ENCODE results near the gene MMUT. TPM values are rescaled to one million over a fixed set of nuclear protein-coding genes. Genes with fewer than 3 reads are reported as not detected.
A peak's percentile ranks its signal among the peaks of the same experiment; 100 is the strongest.

Gene MMUT
- total RNA-seq, 1 experiment from 2014 or later, result 17.5 TPM

DNA sequence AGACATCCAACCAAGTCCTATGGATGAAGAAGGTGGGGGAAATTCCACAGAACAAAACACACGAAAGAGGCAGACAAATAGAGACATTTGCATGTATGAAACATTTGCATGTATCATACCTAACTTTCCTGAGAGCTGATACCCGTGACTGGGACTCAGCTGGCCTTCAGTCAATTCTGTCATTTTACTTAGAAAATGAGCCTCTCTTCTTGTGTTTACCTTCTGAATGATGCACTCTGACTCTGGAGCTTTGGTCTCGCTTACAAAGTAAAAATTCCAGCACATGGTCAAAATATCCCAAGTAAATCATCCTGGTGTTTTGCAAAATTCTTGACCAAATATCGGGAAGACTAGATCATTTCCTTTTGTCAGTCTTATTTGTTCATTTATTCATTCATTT lies 46.9 kb downstream of the MMUT start:
- no TSS peak for BruUV-seq (replicated peaks)
- intact Hi-C loops (cut with micrococcal nuclease; ENCODE audit: unreplicated experiment), result loop anchor here (10.0 kb wide), 1 partner anchor 591 kb away; no protein-coding TSS in a partner anchor
- no peaks in the 10 kb centered on the region for H3K9me2 ChIP-seq (ENCODE audit: insufficient read depth)
- no peak overlapping the region for H2AFZ ChIP-seq
- no peak overlapping the region for H3K4me3 ChIP-seq
- H3K4me1 ChIP-seq (replicated peaks; ENCODE audit: insufficient read depth), result no peaks in the 10 kb centered on the region
- ChIA-PET CTCF (no interaction called here), POLR2A (ENCODE audit: unreplicated experiment) (no interaction called here)
- H3K4me2 ChIP-seq, result no peak overlapping the region
- H3K79me2 ChIP-seq (ENCODE audit: low read depth), result no peaks in the 10 kb centered on the region
- no peaks in the 10 kb centered on the region for H3F3A ChIP-seq (ENCODE audit: insufficient read depth, low read depth)
- no peak overlapping the region for H3K27ac ChIP-seq
- H3K27me3 ChIP-seq (ENCODE audit: insufficient read depth, low read depth), result no peaks in the 10 kb centered on the region
- H4K20me1 ChIP-seq (ENCODE audit: insufficient read depth), result no peaks in the 10 kb centered on the region
- no peaks in the 10 kb centered on the region for H3K36me3 ChIP-seq (ENCODE audit: low read depth)
- no peak for DNase-seq
- H3K9me3 ChIP-seq (ENCODE audit: insufficient read depth, low read depth), result no peaks in the 10 kb centered on the region; the same call in 1 of the 2 replicates
- TF ChIP-seq EZH2 (IDR thresholded peaks at IDR 0.05; ENCODE audit: low read depth), result no peak
- TF ChIP-seq, protein P1, sequence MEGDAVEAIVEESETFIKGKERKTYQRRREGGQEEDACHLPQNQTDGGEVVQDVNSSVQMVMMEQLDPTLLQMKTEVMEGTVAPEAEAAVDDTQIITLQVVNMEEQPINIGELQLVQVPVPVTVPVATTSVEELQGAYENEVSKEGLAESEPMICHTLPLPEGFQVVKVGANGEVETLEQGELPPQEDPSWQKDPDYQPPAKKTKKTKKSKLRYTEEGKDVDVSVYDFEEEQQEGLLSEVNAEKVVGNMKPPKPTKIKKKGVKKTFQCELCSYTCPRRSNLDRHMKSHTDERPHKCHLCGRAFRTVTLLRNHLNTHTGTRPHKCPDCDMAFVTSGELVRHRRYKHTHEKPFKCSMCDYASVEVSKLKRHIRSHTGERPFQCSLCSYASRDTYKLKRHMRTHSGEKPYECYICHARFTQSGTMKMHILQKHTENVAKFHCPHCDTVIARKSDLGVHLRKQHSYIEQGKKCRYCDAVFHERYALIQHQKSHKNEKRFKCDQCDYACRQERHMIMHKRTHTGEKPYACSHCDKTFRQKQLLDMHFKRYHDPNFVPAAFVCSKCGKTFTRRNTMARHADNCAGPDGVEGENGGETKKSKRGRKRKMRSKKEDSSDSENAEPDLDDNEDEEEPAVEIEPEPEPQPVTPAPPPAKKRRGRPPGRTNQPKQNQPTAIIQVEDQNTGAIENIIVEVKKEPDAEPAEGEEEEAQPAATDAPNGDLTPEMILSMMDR (conservative IDR thresholded peaks at IDR 0.05), result no peak

DNA sequence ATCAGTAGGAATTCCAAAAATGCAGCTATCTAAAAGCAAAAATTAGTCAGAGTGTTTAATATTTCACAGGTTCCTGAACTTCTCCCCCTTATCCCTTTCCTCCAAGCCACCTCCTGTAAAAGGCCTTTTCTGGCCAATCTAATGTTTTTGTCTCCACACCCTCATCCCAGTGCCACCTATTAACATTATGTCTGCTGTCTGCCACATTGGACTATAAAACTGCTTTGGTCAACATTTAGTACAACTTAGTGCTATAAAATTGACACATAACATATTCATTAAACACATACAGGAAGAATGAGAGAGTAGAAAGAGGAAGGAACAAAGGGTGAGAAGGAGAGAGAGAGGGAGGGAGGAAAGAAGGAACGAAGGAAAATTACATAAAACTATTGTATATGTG lies 47.7 kb downstream of the MMUT start:
- CTCF ChIA-PET, result no interaction called here

GRCh38 chr6:49410564-49410963 lies 52.5 kb downstream of the MMUT start:
- BruUV-seq (replicated peaks), result no TSS peak
- DNase-seq, result no peak
- no peaks in the 10 kb centered on the region for H3F3A ChIP-seq (ENCODE audit: insufficient read depth, low read depth)
- TF ChIP-seq, protein P1 (conservative IDR thresholded peaks at IDR 0.05), result no peak
- TF ChIP-seq EZH2 (IDR thresholded peaks at IDR 0.05; ENCODE audit: low read depth), result no peak
- no peaks in the 10 kb centered on the region for H3K79me2 ChIP-seq (ENCODE audit: low read depth)
- POLR2A ChIA-PET (ENCODE audit: unreplicated experiment), result no interaction called here
- H3K27ac ChIP-seq, result no peak overlapping the region
- H3K4me3 ChIP-seq, result no peak overlapping the region
- H3K4me2 ChIP-seq, result no peak overlapping the region
- no peaks in the 10 kb centered on the region for H3K27me3 ChIP-seq (ENCODE audit: insufficient read depth, low read depth)
- H2AFZ ChIP-seq, result peak overlapping the region; percentile 11; the same call in 1 of the 2 replicates
- H3K9me3 ChIP-seq (ENCODE audit: insufficient read depth, low read depth), result no peaks in the 10 kb centered on the region; the same call in 1 of the 2 replicates
- H3K4me1 ChIP-seq (replicated peaks; ENCODE audit: insufficient read depth), result peaks cover 5% of the 10 kb centered on the region; the same call in 1 of the 2 replicates
- H4K20me1 ChIP-seq (ENCODE audit: insufficient read depth), result no peaks in the 10 kb centered on the region
- H3K9me2 ChIP-seq (ENCODE audit: insufficient read depth), result no peaks in the 10 kb centered on the region
- H3K36me3 ChIP-seq (ENCODE audit: low read depth), result no peaks in the 10 kb centered on the region
- CTCF ChIA-PET, result interaction anchor here (0.5 to 1.7 kb wide), 3 partner anchors 213 to 1749 kb away, joined by 3 to 7 read pairs (median 3); no protein-coding TSS in a partner anchor
- intact Hi-C loops (cut with micrococcal nuclease; ENCODE audit: unreplicated experiment), result loop anchor here (5.0 to 10.0 kb wide), 3 partner anchors 586 to 1323 kb away; no protein-coding TSS in a partner anchor

More for the DNA sequence above, 47.7 kb downstream of the MMUT start:
- DNase-seq, result no peak
- H3K4me2 ChIP-seq, result no peak overlapping the region
- H3K27me3 ChIP-seq (ENCODE audit: insufficient read depth, low read depth), result no peaks in the 10 kb centered on the region
- TF ChIP-seq EZH2 (IDR thresholded peaks at IDR 0.05; ENCODE audit: low read depth), result no peak
- TF ChIP-seq, protein P1 (conservative IDR thresholded peaks at IDR 0.05), result no peak
- H3K79me2 ChIP-seq (ENCODE audit: low read depth), result no peaks in the 10 kb centered on the region
- no peak overlapping the region for H3K27ac ChIP-seq
- H3F3A ChIP-seq (ENCODE audit: insufficient read depth, low read depth), result no peaks in the 10 kb centered on the region
- BruUV-seq (replicated peaks), result no TSS peak
- no peaks in the 10 kb centered on the region for H3K9me2 ChIP-seq (ENCODE audit: insufficient read depth)
- intact Hi-C loops (cut with micrococcal nuclease; ENCODE audit: unreplicated experiment), result loop anchor here (10.0 kb wide), 1 partner anchor 591 kb away; no protein-coding TSS in a partner anchor
- no peaks in the 10 kb centered on the region for H4K20me1 ChIP-seq (ENCODE audit: insufficient read depth)
- no peak overlapping the region for H3K4me3 ChIP-seq
- no peak overlapping the region for H2AFZ ChIP-seq
- POLR2A ChIA-PET (ENCODE audit: unreplicated experiment), result no interaction called here
- no peaks in the 10 kb centered on the region; the same call in 1 of the 2 replicates for H3K9me3 ChIP-seq (ENCODE audit: insufficient read depth, low read depth)
- H3K4me1 ChIP-seq (replicated peaks; ENCODE audit: insufficient read depth), result no peaks in the 10 kb centered on the region
- H3K36me3 ChIP-seq (ENCODE audit: low read depth), result no peaks in the 10 kb centered on the region

Data from PC-9 (cell line).